HG02885 (cell line): ENCODE measurements around the gene DECR2.
"Not testable (repeated sequence)": the region's sequence is repeated elsewhere in the genome, so short reads cannot be mapped to it uniquely, and the experiment has no call there.

Experiments
- ATAC-seq: cut with Tn5 transposase; IDR thresholded peaks from one replicate; pipeline ENCODE4 v1.9.1; 2021; ENCODE audit warnings: mild to moderate bottlenecking; ENCODE audit not compliant: unreplicated experiment, poor library complexity

DECR2 gene

GRCh38 chr16:366476-366875, 35.2 kb upstream of the DECR2 start:
- no peak for ATAC-seq

DNA sequence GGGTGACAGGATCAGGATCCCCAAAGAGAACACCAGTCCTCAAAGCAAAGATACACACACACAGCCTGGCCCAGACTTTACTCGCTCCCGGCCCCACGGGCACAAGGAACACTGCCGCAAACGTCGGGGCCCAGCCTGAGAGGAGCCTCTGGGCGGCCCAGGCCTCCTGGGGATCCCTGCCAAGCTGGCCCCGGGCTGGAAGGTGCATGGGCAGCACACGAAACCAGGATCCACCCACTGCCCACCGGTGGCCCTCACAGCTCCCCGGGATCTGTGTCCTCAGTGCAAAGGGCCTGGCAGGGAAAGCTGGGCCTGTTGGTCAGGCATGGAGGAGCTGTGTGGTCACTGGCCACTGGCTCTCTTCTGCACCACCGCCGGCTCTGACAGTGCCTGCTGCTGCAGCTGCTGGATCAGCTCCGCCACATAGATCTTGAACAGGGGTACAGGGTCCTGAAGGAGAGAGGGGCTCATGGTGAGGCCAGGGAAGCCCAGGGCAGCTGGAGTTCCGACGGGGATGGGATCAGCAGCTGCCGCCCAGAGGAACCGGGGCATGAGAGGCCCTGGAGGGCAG, 34.3 kb upstream of the DECR2 start:
- no peak for ATAC-seq

DNA sequence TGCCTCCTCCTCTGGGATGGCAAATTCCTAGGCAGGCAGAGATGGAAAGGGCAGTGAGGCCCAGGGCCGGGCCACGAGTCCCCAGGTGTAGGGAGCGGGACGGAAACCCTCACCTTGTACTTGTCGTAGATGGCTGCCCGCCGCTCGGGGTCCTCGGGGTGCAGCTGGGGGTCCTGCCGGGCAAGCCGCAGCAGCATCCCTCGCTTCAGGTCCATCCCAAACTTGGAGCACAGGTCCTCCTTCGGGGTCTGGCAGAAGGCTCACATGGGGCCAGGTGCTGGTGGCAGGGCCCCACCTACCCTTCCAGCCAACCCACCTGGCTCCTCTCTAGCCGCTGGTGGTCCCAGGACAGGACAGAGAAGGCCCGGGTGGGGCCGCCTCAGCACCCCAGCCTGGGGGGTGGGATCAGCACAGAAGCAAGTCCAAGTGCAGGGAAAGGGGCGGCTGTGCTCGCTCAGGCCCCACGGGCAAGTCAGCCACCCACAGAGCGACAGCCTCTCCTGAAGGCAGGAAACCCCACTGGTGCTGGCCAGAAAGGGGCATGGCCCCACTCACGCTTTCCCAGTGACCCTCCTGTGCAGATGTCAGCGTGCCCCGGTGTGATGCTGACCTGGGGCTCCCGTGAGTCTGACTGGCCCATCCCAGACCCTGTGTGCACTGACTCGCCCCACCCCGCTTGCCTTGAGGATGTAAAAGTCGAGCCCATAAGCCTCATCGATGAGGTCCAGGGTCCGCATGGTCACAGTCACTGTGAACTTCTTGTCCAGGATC, 33.1 kb upstream of the DECR2 start:
- no peak for ATAC-seq

GRCh38 chr16:369275-369865, 32.3 kb upstream of the DECR2 start:
- no peak for ATAC-seq

DNA sequence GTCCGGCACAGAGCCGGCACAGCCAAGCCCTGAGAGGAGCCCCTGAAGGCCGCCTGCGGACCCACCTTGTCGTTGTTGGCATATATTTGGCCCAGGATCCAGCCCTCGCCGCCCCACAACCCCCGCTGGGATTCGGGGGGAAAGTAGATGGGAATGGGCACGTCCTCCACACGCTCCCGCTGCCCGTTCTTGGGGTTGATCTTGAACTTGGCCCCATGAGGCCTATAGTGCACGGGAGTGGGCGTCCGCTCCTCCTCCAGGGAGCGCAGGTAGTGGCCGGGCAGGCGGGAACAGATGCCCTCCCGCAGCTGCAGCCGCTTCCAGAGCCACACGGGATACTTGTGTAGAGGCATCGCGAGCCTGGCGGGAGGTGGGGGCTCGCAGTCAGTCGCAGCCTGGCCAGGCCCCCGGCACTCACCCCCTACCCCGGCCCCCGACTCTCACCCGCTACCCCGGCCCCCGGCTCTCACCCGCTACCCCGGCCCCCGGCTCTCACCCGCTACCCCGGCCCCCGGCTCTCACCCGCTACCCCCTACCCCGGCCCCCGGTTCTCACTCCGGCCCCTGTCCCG, 31.7 kb upstream of the DECR2 start:
- ATAC-seq: no peak

DNA sequence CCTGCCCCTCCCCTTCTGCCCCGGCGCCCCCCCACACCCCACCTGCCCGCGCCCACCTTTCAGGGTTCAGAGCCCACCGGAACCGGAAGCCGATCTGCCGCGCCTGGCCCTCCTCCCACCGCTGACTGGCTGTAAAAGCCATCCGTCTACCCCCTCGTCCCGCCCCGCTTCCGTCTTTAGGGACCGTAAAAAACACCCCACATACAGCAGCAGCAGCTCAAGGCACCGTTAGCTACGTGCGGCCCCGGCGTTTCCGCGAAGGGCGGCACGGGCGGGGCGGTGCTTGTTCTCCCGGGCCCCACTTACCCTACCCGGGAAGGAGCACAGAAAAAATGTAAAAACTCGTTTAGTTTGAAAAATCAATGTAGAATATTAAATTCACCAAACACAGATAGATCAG, 31.2 kb upstream of the DECR2 start, which contains the start of gene MRPL28:
Gene MRPL28, minus strand, starts transcription at position 96 of the 400 bp plus-strand sequence. CDS start 320 bp downstream, outside the sequence.
- peak; percentile 87 for ATAC-seq

DNA sequence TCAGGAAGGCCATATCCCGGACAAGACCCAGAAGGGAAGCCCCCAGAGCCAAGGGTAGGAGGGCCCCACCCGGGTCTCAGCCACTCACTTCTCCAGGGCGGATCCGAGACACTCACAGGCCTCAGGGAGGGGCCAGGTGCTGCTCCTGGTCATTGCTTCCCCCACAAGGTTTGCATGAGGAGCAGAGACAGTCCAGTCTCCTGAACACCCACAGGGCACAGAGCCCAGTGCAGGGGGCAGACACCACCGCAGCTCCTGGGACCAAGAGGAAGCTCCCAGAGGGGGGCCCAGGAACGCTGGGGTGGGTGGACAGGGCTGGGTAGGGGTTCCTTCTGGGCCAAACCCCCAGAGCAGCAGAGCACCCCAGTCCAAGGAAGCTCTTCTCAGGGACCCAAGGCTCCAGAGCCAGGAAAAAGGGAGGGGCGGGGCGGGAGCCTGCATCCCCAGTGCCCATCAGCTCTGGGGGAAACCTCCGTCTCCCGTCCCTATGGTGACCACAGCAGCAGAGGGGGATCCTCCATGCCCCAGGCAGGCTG, 30.6 kb upstream of the DECR2 start:
- ATAC-seq: no peak

DNA sequence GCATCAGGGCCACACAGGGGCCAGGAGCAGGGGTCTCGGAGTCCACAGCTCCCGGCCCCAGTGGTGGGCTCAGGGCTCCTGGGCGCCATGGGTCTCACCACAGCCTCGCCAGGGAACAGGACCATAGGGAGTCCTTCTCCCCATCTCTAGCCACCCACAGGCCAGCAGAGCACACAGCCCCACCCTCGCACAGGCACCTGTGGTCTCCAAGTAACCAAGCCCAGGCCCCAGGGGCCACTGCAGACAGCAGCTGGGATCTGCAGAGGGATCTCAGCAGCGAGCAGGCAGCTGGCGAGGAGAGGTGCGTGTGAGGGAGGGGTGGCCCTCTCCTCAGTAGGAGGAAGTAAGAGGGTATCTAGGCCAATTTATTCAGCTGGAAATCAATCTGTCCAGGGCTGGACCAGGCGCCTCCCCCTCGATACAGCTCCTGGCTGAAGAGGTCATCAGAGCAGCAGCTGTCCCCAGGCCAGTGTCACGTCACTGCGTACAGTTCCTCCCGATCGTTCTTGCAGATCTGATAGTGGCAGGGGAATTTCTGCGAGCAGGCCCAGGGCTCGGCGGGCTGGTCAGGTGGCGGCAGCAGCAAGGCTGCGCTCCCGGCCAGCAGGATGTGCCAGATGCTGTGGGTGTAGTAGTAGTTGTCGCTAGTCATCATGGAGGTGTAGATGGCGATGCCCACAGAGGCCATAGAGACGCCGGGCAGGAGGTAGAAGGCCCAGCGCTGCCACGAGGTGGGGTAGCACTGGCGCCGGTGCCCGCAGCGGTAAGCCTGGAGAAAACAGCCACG, 30.0 kb upstream of the DECR2 start:
- no peak for ATAC-seq

DNA sequence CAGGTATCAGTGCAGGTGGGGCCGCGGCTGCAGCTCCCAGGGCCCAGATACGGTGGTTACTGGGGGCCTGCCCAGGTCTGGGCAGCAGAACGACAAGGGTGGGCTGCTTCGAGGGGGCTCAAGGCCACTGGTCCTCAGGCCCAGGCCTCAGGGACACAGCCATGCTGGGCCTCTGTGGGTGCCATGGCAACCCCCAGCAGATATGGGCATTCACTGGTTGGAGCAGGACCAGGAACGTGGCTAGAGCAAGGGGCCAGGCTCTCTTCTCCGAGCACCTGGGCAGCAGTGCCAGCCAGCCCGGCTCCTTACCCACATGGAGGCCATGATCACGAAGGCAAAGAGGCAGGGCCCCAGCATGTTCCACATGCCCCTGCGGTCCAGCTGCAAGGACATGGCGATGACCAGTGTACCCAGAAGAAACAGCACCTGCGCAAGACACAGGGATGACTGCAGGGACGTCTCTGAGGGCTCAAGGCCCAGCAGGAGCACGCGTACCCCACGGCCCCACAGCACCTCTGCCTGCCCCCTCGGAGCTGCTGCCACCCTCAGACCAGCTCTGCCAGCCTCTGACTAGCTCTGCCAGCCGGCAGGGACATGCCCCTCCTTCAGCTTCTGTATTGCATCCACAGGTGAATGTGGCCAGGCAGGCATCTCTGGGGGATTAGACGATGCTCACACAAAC, 29.2 kb upstream of the DECR2 start:
- ATAC-seq: no peak

GRCh38 chr16:373020-373598, 28.6 kb upstream of the DECR2 start:
- ATAC-seq: no peak

DNA sequence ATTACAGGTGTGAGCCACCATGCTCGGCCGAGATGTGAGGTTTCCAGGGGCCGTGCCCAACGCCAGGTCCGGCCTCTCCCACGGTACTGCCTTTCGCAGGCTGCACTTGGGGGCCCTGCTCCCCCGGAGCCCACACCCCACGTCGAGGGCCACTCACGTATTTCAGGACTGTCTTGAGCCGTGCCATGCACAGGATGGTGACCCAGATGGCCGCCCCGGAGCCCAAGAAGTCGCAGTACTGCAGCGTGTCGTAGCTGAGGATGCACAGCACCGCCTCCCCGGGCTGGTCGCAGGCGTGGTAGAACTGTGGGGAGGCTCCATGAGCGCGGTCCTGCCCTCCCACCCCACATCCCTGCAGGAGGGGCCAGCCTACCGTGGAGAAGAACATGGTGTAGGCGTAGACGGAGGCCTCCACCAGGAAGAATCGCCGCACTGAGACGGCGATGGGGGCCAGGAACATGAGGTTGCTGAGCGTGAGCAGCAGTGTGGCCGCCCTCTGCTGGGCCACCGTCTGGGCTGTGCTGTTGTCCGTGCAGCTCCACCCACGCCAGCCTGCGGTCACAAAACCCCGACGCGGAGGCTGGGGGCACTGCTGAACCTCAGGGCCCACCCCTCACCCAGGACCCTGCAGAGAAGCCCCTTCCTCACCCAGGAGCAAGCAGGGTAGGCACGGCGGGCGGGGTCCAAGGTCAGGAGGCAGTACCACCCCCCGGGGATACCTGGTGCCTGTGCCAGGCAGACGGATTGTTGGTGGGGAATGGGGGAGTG, 27.7 kb upstream of the DECR2 start:
- no peak for ATAC-seq

DNA sequence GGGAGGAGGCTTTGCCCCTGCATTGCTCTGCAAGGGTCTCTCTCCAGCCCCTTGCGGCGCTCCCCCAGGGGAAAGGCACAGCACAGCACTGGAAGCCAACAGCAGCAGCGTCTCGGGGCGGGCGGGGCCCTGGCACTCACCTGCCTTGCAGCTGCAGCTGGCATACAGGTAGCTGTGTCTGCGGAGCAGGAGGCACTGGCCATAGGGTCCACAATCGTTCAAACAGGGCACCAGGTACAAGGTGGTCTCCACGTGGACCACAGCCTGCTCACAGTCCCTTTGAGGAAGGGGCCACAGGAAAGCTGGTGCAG, 27.1 kb upstream of the DECR2 start:
- no peak for ATAC-seq

DNA sequence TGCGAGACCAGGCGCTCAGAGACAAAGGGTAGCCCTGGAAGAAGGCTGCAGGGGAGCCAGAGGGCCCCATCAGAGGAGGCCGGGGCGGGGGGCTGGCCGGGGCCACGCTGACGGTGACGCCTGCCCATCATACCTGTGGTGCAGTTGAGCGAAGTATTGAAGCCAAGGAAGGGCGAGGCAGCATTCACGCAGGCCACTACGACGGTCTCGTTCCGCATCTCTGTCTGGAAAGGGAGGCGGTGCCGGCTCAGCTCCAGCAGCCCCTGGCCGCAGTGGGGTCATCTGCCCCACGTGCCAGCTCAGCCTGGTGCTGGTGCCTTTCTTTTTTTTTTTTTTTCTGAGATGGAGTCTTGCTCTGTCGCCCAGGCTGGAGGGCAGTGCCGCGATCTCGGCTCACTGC, 26.5 kb upstream of the DECR2 start:
- ATAC-seq: no peak

GRCh38 chr16:375927-376816, 25.5 kb upstream of the DECR2 start:
- ATAC-seq: no peak

DNA sequence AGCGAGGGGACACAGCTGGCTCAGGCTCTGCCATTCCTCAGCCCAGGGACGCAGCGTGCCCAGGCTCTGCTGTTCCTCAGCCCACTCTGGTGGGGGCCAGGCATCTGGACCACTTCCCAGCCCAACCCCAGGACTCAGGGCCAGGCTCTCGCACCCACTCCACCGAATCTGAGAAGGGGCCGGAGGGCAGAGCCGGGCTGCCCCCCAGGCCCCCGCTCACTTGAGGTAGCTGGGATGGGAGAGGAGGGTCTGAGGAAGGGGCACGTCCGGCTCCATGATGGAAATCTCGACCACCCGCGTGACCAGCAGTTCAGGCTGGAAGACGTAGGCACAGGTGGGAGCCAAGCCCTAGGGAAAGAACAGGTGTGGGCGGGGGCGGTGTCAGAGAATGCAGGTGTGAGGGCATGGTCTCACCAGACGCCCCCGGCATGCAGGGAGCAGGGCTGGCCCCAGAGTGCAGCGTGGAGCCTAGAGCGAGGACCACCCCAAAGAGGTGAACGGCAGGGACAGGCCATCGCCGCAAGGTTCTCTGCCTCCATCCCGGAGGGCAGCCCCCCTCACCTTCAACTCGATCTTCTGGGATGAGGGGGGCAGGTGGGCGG, 24.8 kb upstream of the DECR2 start:
- ATAC-seq: no peak

- no peak for ATAC-seq
Measured at GRCh38 chr16:377419-377951, 24.2 kb upstream of the DECR2 start.

- ATAC-seq: not testable (repeated sequence)
Measured at GRCh38 chr16:378113-378820, 23.4 kb upstream of the DECR2 start.
